NCI-H82 treated with DMSO at 0.1 percent for 48 hours (cell line): ENCODE data around the gene SLC22A12.

ENCODE experiments used
- DNase-seq: peaks from one replicate; lab custom pipeline; 2025; ENCODE audit not compliant: unreplicated experiment; lab: John Stamatoyannopoulos, UW

Gene SLC22A12

DNA sequence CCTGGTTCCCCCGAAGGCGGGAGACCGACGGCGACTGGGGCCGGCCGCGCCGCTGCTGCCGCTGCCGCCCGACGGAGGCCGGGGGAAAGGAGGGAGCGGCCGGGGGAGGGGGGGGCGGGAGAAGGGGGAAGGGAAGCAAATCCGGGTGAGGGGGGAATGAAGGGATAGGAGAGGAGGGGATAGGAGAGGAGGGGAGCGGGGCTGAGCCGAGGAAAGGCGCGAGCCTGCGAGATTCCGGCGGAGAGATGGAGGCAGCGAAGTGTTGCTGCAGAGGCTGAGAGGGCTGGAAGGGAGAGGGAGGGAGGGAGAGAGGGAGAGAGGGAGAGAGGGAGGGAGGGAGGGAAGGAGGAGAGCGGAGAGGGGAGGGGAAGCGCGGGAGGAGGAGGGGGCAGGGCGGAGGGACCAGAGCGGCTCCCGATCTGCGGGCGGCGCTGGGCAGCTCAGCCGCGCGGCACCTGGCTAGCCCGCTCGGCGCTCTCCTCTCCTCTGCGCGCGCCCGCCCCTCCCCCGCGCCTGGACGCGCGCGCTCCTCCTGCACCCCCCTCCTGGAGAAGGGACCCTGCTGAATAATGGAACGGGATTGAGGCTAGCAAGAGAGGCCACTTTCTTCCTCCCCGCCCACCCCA is 52.3 kb downstream of the SLC22A12 start:
- peak; percentile 50 for DNase-seq

DNA sequence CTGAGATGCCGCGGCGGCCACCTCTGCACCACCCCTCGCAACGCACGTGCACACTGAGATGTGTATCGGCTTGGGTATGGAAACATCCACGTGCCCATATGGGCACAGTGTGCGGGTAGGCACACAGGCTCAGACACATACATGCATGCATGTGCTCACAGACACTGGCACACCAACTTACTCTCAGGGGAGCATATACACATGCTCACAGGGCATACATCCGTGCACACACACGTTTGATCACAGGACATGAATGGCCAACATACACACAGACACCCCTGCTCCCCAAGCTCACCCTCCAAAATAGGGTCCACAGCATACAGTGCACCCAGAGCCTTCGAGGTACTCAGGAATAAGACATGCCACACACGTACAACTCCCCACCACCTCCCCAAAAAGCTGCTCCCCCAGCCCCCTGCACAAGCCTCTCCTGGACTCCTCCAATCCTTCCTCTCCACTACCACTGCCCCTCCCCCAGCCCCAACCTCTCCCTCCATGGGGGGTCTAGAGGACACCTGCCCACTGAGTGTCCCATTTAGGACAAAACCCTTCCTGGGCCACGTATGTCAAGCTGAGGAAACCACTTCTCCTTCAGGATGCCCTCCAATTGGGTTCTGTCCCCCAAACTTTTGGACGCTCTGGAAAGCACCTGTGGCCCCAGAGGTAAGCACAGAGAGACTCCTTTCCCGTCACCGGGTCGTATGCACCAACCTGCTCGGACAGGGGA is 53.1 kb downstream of the SLC22A12 start:
- DNase-seq = no peak

DNA sequence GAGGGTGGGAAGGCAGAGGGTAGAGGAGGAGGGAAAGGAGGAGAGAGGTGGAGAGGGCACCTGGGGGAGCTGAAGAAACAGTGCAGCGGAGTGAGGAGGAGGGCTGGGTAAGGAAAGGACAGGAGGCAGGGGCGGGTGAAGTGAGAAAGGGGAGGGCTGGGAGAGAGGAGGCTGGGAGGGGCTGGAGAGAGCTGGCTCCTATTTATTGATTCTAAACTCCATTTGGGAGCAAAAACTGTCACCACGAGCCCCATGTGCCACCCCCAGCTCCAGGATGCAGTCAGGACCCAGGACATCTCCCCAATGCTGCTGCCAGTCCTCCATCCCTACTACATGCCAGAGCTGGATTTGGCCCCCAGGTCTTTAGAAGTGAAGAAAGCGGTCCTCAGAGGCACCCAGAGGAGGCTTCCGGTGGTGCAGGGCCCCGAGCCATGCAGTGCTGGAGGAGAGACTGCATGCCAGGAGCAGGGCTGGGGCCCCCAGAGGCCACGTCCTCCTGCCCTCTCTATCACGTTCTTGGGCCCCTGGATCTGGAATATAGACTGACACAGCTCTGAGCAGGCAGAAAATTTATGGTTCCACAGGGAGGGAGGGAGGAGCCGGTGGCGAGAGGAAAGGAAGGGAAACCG is 53.7 kb downstream of the SLC22A12 start:
- DNase-seq = no peak

DNA sequence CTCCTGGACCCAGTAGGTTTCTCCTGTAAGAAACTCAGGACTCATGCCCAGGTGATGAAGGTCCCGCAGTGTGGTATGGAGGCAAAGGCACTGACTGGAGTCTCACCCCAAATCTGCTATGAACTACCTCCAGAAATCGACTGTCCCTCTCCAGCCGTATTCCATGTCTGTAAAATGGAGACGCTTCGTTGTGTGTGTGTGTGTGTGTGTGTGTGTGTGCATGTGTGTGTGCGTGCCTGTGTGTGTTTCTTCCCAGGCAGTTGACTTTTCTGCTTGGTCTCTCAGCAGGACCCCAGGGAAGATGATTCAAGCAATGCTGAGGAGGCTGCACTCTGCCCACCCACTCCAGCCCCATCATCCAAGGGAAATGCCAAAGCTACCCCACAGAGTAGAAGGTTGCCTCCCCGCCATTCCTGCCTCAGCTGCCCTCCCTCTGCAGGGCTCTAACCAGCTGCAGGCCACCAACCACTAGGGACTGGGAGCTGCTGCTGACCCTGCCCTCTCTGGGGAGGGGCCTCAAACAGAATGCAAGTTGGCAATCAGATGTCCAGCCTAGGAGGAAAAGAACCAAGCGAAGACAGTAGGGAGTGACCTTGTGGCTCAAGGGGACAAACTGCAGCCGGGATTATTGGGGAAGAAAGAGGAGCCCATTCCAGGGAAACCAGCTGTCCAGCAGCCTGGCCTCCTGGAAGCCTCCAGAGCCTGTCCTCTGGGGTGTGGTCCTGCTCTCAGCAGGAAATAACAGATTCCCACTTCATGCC is 56.2 kb downstream of the SLC22A12 start:
- no peak for DNase-seq

DNA sequence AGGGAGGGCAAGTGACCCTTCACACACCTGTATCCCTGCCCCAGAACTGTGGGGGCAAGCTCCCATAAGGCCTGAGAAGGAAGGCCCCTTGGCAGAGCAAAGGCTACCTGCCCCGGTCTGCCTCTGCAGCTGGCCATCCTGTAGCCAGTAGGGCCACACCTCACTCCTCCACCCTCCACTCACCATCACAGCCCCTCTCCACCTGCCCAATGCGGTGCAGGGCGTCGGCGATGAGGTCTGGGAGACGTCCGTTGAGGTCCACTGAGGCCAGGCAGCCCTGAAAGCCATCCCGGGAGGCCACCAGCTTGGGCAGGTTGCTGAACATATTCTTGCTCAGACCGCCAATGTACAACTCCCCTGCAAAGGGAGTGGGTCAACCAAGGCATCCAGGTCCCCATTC is 57.5 kb downstream of the SLC22A12 start:
- no peak for DNase-seq

DNA sequence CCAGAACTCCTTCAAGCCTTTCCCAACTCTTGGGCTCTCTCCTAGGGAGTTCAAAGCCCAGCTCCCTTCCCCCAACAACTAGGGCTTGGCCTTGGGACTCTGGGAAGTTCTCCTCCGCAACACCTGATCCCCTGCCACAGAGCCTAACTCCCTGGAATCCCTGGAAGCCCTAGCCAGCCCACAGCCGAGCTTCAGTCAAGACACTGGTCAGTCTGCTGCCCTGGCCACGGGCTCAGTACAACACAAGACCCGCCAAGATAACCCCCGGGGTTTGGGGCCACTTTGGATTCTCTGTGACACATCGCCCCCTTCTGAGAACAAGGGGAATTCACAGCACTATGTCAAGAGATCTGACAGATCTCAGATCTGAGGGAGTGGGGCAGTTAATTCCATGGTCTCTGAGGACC is 58.3 kb downstream of the SLC22A12 start:
- no peak for DNase-seq

DNA sequence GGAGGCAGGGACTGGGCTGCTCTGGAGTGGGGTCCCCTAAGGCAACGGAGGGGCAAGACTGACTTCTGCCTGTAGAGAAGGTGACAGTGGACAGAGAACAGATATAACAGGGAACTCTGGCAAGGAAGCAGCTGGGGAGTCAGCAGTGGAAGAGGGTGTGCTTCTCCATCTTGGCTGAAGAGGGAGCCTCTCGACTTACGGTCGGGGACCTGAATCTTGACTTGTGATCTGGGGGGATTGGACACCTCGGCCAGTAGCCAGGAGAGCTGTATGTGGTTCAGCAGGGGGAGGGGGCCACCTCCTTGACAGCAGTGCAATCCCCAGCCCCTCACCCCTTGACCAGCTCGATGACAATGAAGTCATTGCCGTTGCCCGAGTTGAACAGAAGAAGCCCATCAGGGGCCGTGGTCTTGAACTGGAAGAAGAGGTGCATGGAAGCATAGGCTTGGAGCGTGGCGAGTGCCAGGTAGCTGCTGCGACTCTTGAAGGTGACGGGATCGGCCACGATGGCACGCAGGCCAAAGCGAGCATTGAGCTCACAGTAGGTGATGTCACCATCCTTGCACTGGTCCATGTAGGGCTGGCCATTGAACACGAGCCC is 60.0 kb downstream of the SLC22A12 start:
- DNase-seq = no peak
